Retina (tissue), 1 donor: Measurements from ENCODE around the gene COL1A2.

Experiments used
- DNase-seq: peaks from one replicate; pipeline ENCODE4 v3.0.0-alpha.2; 2016

The COL1A2 gene

GRCh38 chr7:94412762-94413322 lies 18.1 kb downstream of the COL1A2 start:
- no peak for DNase-seq

- no peak for DNase-seq
Measured at GRCh38 chr7:94414481-94414880, 19.8 kb downstream of the COL1A2 start.

- DNase-seq, result no peak
Measured at GRCh38 chr7:94414980-94415379, 20.3 kb downstream of the COL1A2 start.

- no peak for DNase-seq
Measured at GRCh38 chr7:94417306-94417705, 22.6 kb downstream of the COL1A2 start.

- DNase-seq, result peak; percentile 18
Measured at GRCh38 chr7:94417901-94418300, 23.2 kb downstream of the COL1A2 start.

- DNase-seq, result no peak
Measured at GRCh38 chr7:94418851-94419250, 24.2 kb downstream of the COL1A2 start.

- DNase-seq, result no peak
Measured at GRCh38 chr7:94420328-94420727, 25.6 kb downstream of the COL1A2 start.

- no peak for DNase-seq
Measured at GRCh38 chr7:94421681-94422080, 27.0 kb downstream of the COL1A2 start.

- no peak for DNase-seq
Measured at GRCh38 chr7:94422136-94422535, 27.4 kb downstream of the COL1A2 start.

GRCh38 chr7:94422827-94423460 lies 28.2 kb downstream of the COL1A2 start:
- DNase-seq, result no peak

GRCh38 chr7:94423863-94424735 lies 29.4 kb downstream of the COL1A2 start:
- no peak for DNase-seq

- DNase-seq, result no peak
Measured at GRCh38 chr7:94425546-94425945, 30.9 kb downstream of the COL1A2 start.

GRCh38 chr7:94426980-94427875 lies 32.5 kb downstream of the COL1A2 start:
- no peak for DNase-seq

GRCh38 chr7:94429153-94429552 lies 34.5 kb downstream of the COL1A2 start:
- no peak for DNase-seq

- DNase-seq, result no peak
Measured at GRCh38 chr7:94431176-94431575, 36.5 kb downstream of the COL1A2 start.

GRCh38 chr7:94431619-94432280 lies 37.1 kb downstream of the COL1A2 start:
- no peak for DNase-seq

- DNase-seq, result no peak
Measured at GRCh38 chr7:94432281-94432670, 37.6 kb downstream of the COL1A2 start.

GRCh38 chr7:94432817-94433216 lies 38.1 kb downstream of the COL1A2 start:
- no peak for DNase-seq

GRCh38 chr7:94433224-94433623 lies 38.5 kb downstream of the COL1A2 start:
- DNase-seq, result no peak

- no peak for DNase-seq
Measured at GRCh38 chr7:94434042-94434441, 39.3 kb downstream of the COL1A2 start.

GRCh38 chr7:94436018-94436604 lies 41.4 kb downstream of the COL1A2 start:
- DNase-seq, result no peak

- no peak for DNase-seq
Measured at GRCh38 chr7:94436700-94437099, 42.0 kb downstream of the COL1A2 start.
